HG02943 (cell line): Measurements from ENCODE around the gene PLEKHB2.
"Not testable (repeated sequence)": the region's sequence is repeated elsewhere in the genome, so short reads cannot be mapped to it uniquely, and the experiment has no call there.

ENCODE experiments used
- ATAC-seq: cut with Tn5 transposase; IDR thresholded peaks from one replicate; pipeline ENCODE4 v1.9.1; 2021; ENCODE audit warnings: mild to moderate bottlenecking, low read depth, moderate library complexity; ENCODE audit not compliant: unreplicated experiment

The PLEKHB2 gene

DNA sequence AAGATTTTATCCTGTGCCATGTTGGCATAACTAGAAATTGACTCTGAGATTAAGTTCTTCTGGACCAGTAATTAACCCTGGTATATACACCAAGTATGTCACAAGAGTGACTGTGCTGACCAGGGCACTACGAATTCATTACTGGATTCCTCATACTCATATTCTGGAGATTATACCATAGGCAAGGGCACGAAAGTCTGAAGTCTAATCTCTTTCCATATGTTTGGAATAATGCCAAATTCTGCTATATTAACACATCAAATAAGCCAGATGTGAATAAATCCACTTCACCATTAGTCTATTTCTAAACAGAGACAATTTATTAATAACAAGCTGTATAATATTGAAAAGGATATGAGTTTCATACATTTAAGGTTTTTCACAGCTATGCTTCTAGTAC lies 91.0 kb downstream of the PLEKHB2 start:
- ATAC-seq = not testable (repeated sequence)
